HEK293T (cell line): ENCODE data around the gene GNAL.

Experiments
- CTCF ChIA-PET: fragments of 350-600 bp; formaldehyde crosslinking; extraction: SDS; loops from one replicate; lab custom pipeline; 2021; ENCODE audit warnings: antibody characterized with exemption, inconsistent platforms; lab: Yijun Ruan, JAX
- POLR2A ChIA-PET: fragments of 350-600 bp; formaldehyde crosslinking; extraction: SDS; loops from one replicate; lab custom pipeline; 2020; ENCODE audit warnings: antibody characterized with exemption, inconsistent platforms; lab: Yijun Ruan, JAX
- DNase-seq: peaks from one replicate; pipeline ENCODE4 v3.0.0; 2012; ENCODE audit warnings: mixed read lengths; ENCODE audit errors: extremely low spot score
- ARNT ChIP-seq: fragments of 450-650 bp; IDR thresholded peaks from 2 replicates; pipeline ENCODE4 v1.6.1; 2017; ENCODE audit warnings: mild to moderate bottlenecking
- BHLHE40 ChIP-seq: fragments of 450-650 bp; IDR thresholded peaks from 2 replicates; pipeline ENCODE4 v1.6.1; 2016; ENCODE audit warnings: mild to moderate bottlenecking, moderate library complexity, borderline replicate concordance
- CTBP1 ChIP-seq: fragments of 450-650 bp; IDR thresholded peaks from 2 replicates; pipeline ENCODE4 v1.6.1; 2016; ENCODE audit warnings: borderline replicate concordance
- ELF4 ChIP-seq: fragments of 450-650 bp; IDR thresholded peaks from 2 replicates; pipeline ENCODE4 v1.6.1; 2017; ENCODE audit warnings: antibody characterized with exemption
- FOXA1 ChIP-seq: fragments of 450-650 bp; IDR thresholded peaks from 2 replicates; pipeline ENCODE4 v1.6.1; 2016; ENCODE audit warnings: mild to moderate bottlenecking
- FOXK2 ChIP-seq: fragments of 450-650 bp; IDR thresholded peaks from 2 replicates; pipeline ENCODE4 v1.6.1; 2016; ENCODE audit warnings: mild to moderate bottlenecking
- FOXM1 ChIP-seq: fragments of 450-650 bp; IDR thresholded peaks from 2 replicates; pipeline ENCODE4 v1.6.1; 2017; ENCODE audit warnings: mild to moderate bottlenecking, borderline replicate concordance
- HDGF ChIP-seq: fragments of 450-650 bp; IDR thresholded peaks from 2 replicates; pipeline ENCODE4 v1.6.1; 2017; ENCODE audit warnings: antibody characterized with exemption, borderline replicate concordance
- L3MBTL2 ChIP-seq: fragments of 450-650 bp; conservative IDR thresholded peaks from 2 replicates; pipeline ENCODE4 v1.6.1; 2016; ENCODE audit warnings: mild to moderate bottlenecking
- LEF1 ChIP-seq: fragments of 450-650 bp; IDR thresholded peaks from 2 replicates; pipeline ENCODE4 v1.6.1; 2017; ENCODE audit warnings: mild to moderate bottlenecking, borderline replicate concordance
- NFRKB ChIP-seq: fragments of 450-650 bp; IDR thresholded peaks from 2 replicates; pipeline ENCODE4 v1.6.1; 2016; ENCODE audit warnings: mild to moderate bottlenecking, moderate library complexity
- SP1 ChIP-seq: fragments of 450-650 bp; IDR thresholded peaks from 2 replicates; pipeline ENCODE4 v1.6.1; 2017
- SUZ12 ChIP-seq: fragments of 450-650 bp; IDR thresholded peaks from 2 replicates; pipeline ENCODE4 v1.6.1; 2016; ENCODE audit warnings: mild to moderate bottlenecking
- TARDBP ChIP-seq: fragments of 450-650 bp; IDR thresholded peaks from 2 replicates; pipeline ENCODE4 v1.6.1; 2016
- ZNF384 ChIP-seq: fragments of 450-650 bp; IDR thresholded peaks from 2 replicates; pipeline ENCODE4 v1.6.1; 2016
- TF ChIP-seq, protein P1 (sequence below): fragments of 450-650 bp; IDR thresholded peaks from 2 replicates; pipeline ENCODE4 v1.6.1; 2016

Gene GNAL

DNA sequence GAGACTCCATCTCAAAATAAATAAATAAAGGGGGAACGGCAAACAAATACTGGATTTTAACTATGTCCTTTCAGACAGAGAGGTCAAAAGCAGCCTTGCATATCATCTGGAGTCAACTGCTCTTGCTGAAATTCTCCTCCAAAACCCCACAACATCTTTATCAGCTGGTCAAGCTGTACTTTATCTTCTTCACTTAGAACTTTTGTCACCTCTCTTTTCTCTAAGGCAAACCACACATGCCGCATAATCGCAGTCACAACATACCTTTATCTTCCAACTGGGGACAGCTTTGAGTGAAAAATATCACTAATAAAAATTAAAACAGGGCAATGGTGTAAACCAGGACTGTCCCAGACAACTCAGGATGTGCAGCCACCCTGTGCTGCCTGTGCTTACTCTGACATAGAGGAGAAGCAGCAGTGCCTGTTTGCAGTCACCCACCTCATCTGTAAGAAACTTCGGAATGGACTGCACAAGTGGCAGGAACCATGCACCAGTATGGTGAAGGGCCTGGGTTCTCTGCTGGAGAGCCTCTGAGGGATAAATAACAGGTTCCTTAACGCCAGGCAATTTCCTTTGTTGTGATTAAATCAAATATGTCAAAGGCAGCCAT lies 212.9 kb downstream of the GNAL start:
- no peak for DNase-seq
- TF ChIP-seq ARNT (no peak), BHLHE40 (no peak), TARDBP (no peak), ELF4 (no peak), SP1 (no peak), FOXM1 (no peak), L3MBTL2 (no peak), NFRKB (no peak), CTBP1 (no peak), FOXA1 (no peak), SUZ12 (no peak), HDGF (no peak), FOXK2 (no peak), LEF1 (no peak), ZNF384 (no peak)
- TF ChIP-seq, protein P1, sequence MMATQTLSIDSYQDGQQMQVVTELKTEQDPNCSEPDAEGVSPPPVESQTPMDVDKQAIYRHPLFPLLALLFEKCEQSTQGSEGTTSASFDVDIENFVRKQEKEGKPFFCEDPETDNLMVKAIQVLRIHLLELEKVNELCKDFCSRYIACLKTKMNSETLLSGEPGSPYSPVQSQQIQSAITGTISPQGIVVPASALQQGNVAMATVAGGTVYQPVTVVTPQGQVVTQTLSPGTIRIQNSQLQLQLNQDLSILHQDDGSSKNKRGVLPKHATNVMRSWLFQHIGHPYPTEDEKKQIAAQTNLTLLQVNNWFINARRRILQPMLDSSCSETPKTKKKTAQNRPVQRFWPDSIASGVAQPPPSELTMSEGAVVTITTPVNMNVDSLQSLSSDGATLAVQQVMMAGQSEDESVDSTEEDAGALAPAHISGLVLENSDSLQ: no peak
- CTCF ChIA-PET: no interaction called here
- POLR2A ChIA-PET: no interaction called here

DNA sequence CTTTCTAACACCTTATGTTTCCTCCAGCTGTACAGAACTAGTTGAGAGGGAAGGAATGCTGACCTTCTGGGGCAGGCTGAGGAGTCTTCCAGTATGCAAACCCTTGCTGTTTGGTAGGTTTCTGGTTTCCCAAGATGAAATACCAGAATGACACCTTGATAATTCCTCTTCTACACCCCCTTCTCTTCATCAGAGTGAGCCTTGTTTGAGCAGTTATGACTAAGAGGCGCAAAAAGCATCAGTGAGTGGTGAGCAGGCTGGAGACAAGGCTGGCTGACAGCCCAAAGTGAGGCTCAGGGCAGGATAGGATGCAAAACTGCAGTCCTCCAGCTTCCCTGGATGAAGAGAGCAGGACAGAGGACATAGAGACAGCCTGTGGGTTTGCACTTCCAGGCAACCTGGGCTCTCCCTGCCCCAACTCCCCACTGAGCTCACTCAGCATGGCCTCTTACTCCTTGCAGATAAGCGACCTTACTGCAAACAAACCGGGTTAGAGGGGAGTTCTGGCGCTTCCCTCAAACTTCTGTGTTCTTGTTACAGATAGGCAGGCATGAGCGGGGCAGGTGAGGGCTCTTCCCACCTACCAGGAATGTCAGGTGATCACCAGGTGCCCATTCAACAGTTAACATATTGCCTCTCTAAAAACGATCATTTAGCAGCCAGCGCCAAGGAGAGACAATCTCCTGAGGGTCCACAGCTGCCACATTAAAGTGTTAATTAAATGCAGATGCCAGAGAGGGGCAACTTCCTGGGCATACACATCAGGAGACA lies 213.6 kb downstream of the GNAL start:
- POLR2A ChIA-PET: no interaction called here
- no peak for TF ChIP-seq BHLHE40
- no peak for TF ChIP-seq FOXK2
- TF ChIP-seq LEF1: no peak
- no peak for TF ChIP-seq CTBP1
- no peak for TF ChIP-seq L3MBTL2
- TF ChIP-seq, protein P1: no peak
- TF ChIP-seq ZNF384: no peak
- no peak for TF ChIP-seq SUZ12
- TF ChIP-seq SP1: no peak
- TF ChIP-seq FOXM1: no peak
- TF ChIP-seq FOXA1: no peak
- TF ChIP-seq NFRKB: no peak
- TF ChIP-seq HDGF: no peak
- no peak for TF ChIP-seq TARDBP
- no peak for TF ChIP-seq ELF4
- no peak for TF ChIP-seq ARNT
- CTCF ChIA-PET: no interaction called here
- DNase-seq: no peak

DNA sequence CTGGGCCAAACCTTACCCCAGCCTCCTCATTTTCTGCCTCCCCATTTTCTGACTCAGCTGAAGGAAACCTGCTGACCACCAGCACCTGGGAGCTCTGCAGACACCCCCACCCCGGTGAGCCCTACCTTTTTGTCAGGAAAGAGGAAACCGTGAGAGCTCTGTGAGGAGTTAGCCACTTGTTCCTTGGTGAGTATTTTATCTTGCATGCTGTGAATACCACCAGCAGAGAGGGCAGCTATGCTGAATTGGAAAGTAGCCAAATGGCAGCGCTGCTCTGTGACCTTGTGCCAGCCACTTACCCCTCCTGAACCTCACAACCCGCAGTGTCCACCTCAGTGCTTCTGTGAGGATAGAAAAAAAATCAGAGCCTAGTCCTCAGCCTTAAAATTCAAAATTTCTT lies 216.5 kb downstream of the GNAL start:
- DNase-seq: no peak
- ChIA-PET CTCF (no interaction called here), POLR2A (no interaction called here)
- TF ChIP-seq FOXA1: no peak
- no peak for TF ChIP-seq CTBP1

DNA sequence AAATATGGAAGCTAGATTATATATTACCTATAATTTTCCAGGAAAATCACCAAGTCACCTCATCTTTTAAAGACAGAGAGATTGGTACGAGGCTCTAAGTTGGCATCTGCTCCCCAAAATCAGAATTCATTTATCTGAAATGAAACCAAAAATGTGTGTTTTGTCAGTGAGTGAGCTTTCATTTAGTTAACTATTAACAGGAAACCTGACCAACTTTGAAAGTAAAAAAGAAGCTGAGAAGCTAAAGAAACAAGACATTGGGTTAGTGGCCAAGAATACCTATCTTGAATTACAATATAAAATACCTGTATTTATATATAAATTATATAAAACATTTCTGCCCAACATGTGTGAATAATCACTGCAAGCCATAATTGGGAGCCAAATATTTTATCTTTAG lies 217.1 kb downstream of the GNAL start:
- TF ChIP-seq LEF1: no peak
- TF ChIP-seq TARDBP: no peak
- no peak for TF ChIP-seq SP1
- CTCF ChIA-PET: no interaction called here
- POLR2A ChIA-PET: no interaction called here
- DNase-seq: no peak

DNA sequence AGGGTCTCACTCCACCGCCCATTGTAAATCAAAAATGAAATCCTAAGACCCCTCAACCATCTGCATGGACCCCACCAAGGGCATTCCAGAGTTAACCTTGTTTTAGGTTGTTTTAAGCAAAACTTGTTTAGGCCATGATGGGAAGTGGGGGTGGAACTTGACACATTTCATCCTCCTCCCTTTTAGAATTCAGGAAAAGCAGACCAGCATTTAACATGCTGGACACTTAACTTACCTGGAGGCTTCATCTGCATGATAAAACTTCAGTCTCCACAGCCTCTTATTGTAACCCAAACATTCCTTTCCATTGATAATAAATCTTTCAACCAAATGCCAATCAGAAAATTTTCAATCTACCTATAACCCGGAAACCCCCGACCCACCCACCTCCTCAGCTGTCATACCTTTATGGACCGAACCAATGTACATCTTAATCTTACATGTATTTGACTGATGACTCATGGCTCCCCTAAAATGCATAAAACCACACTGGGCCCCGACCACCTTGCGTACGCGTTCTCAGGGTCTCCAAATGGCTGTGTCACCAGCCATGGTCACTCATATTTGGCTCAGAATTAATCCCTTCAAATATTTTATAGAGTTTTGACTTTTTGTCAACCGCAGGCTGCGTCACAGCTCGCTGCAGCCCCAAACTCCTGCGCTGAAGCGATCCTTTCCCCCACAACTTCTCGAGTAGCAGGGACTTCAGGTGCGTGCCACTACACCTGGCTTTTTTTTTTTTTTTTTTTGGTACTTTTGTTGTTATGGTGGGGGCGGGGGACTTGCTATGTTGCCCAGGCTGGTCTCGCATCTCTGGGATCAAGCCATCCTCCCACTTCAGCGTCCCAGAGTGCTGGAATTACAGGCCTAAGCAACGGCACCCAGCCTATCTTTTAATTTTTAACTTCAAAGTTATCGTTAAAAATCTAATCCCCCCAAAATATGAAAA lies 218.1 kb downstream of the GNAL start:
- TF ChIP-seq HDGF (no peak), ELF4 (no peak), CTBP1 (no peak), L3MBTL2 (no peak), BHLHE40 (no peak), SUZ12 (no peak), SP1 (no peak), FOXK2 (no peak), ARNT (no peak), LEF1 (no peak), FOXM1 (no peak), NFRKB (no peak), ZNF384 (no peak), FOXA1 (no peak), TARDBP (no peak)
- TF ChIP-seq, protein P1: no peak
- CTCF ChIA-PET: interaction anchor here (0.7 kb wide), 1 partner anchor 353 kb away, joined by 3 read pairs; no protein-coding TSS in a partner anchor
- POLR2A ChIA-PET: no interaction called here
- no peak for DNase-seq
